Activated CD4-positive, alpha-beta T cell treated with anti-CD3 and anti-CD28 coated beads, Interleukin-2, amount 50 U/mL, for 24 hours (primary cell): ENCODE measurements around the gene UBE2R2.
"Not testable (repeated sequence)": the region's sequence is repeated elsewhere in the genome, so short reads cannot be mapped to it uniquely, and the experiment has no call there.

Experiments
- DNase-seq, 2 donors: peaks; one replicate each; pipeline ENCODE4 v3.0.0-alpha.2; 2020; ENCODE audit warnings: low read depth in 1 of 2, low spot score in 1 of 2

UBE2R2 gene

GRCh38 chr9:33816327-33817252 lies at the start of gene UBE2R2:
TSS of gene UBE2R2 (plus strand) at chr9:33817160. CDS start at chr9:33817758, 598 bp downstream.
- peak; percentile 80 to 89 for DNase-seq

GRCh38 chr9:33770156-33770880 lies 46.6 kb upstream of the UBE2R2 start:
- DNase-seq = not testable (repeated sequence)

- DNase-seq = not testable (repeated sequence)
Measured at GRCh38 chr9:33773135-33773534, 43.8 kb upstream of the UBE2R2 start.

GRCh38 chr9:33774074-33774659 lies 42.8 kb upstream of the UBE2R2 start:
- DNase-seq = not testable (repeated sequence)

GRCh38 chr9:33776578-33776977 lies 40.4 kb upstream of the UBE2R2 start:
- no peak for DNase-seq

- peak; percentile 8 to 30 for DNase-seq
Measured at GRCh38 chr9:33778700-33779351, 38.1 kb upstream of the UBE2R2 start.

- no peak for DNase-seq
Measured at GRCh38 chr9:33780276-33780675, 36.7 kb upstream of the UBE2R2 start.

- DNase-seq = no peak
Measured at GRCh38 chr9:33781736-33782135, 35.2 kb upstream of the UBE2R2 start.

GRCh38 chr9:33782395-33783152 lies 34.4 kb upstream of the UBE2R2 start:
- DNase-seq = no peak

- DNase-seq = no peak
Measured at GRCh38 chr9:33785914-33786313, 31.0 kb upstream of the UBE2R2 start.

GRCh38 chr9:33786681-33787080 lies 30.3 kb upstream of the UBE2R2 start:
- DNase-seq = no peak

- no peak for DNase-seq
Measured at GRCh38 chr9:33787839-33788238, 29.1 kb upstream of the UBE2R2 start.

- not testable (repeated sequence) for DNase-seq
Measured at GRCh38 chr9:33789429-33789828, 27.5 kb upstream of the UBE2R2 start.

- no peak for DNase-seq
Measured at GRCh38 chr9:33791117-33791516, 25.8 kb upstream of the UBE2R2 start.

GRCh38 chr9:33793496-33793895 lies 23.5 kb upstream of the UBE2R2 start:
- not testable (repeated sequence) for DNase-seq

GRCh38 chr9:33794560-33794959 lies 22.4 kb upstream of the UBE2R2 start:
- no peak for DNase-seq

- no peak for DNase-seq
Measured at GRCh38 chr9:33795281-33795680, 21.7 kb upstream of the UBE2R2 start, which contains the start of gene PRSS3. TSS of gene PRSS3 (plus strand) at chr9:33795561. CDS start at chr9:33795574, 13 bp downstream.

GRCh38 chr9:33795819-33796218 lies 21.1 kb upstream of the UBE2R2 start:
- no peak for DNase-seq

GRCh38 chr9:33796679-33797078 lies 20.3 kb upstream of the UBE2R2 start:
- DNase-seq = not testable (repeated sequence)

- no peak for DNase-seq
Measured at GRCh38 chr9:33797837-33798236, 19.1 kb upstream of the UBE2R2 start.
